Type B pancreatic cell (in vitro differentiated cells): ENCODE results near the gene PITPNC1. TPM values are rescaled to one million over a fixed set of nuclear protein-coding genes. Genes with fewer than 3 reads are reported as not detected.
"Not testable (repeated sequence)": the region's sequence is repeated elsewhere in the genome, so short reads cannot be mapped to it uniquely, and the experiment has no call there.

Source experiments
- DNase-seq: peaks from one replicate; pipeline ENCODE4 v3.0.0; 2021; ENCODE audit warnings: mixed read lengths; ENCODE audit not compliant: unreplicated experiment; ENCODE audit errors: extremely low spot score
- H3K27ac Mint-ChIP-seq: 2 replicates; pipeline ENCODE4 v1.8.0; 2021; ENCODE audit warnings: mild to moderate bottlenecking, mixed read lengths
- H3K27me3 Mint-ChIP-seq: 2 replicates; pipeline ENCODE4 v1.8.0; 2021; ENCODE audit warnings: mixed read lengths
- H3K36me3 Mint-ChIP-seq: 2 replicates; pipeline ENCODE4 v1.8.0; 2021; ENCODE audit warnings: mixed read lengths
- H3K4me1 Mint-ChIP-seq: one replicate; pipeline ENCODE4 v1.8.0; 2021; ENCODE audit warnings: mixed read lengths; ENCODE audit not compliant: unreplicated experiment
- H3K4me3 Mint-ChIP-seq: 2 replicates; pipeline ENCODE4 v1.8.0; 2021; ENCODE audit warnings: mild to moderate bottlenecking, mixed read lengths
- H3K9me3 Mint-ChIP-seq: 2 replicates; pipeline ENCODE4 v1.8.0; 2021; ENCODE audit warnings: mixed read lengths
- total RNA-seq: library from RNA; stranded (reverse); gene quantifications from 2 replicates; pipeline ENCODE4 v1.2.1, GENCODE V29; 2021; ENCODE audit warnings: low replicate concordance
- TF ChIP-seq, protein P1 (sequence below): fragments of 200-600 bp; sonication (generic); conservative IDR thresholded peaks from 2 replicates; pipeline ENCODE4 v1.5.0; 2021; ENCODE audit warnings: antibody characterized with exemption, mild to moderate bottlenecking

The PITPNC1 gene
- total RNA-seq, 1 donor from 2014 or later = 18.7 TPM

- no peaks in the 10 kb centered on the region for H3K9me3 Mint-ChIP-seq
- TF ChIP-seq, protein P1, sequence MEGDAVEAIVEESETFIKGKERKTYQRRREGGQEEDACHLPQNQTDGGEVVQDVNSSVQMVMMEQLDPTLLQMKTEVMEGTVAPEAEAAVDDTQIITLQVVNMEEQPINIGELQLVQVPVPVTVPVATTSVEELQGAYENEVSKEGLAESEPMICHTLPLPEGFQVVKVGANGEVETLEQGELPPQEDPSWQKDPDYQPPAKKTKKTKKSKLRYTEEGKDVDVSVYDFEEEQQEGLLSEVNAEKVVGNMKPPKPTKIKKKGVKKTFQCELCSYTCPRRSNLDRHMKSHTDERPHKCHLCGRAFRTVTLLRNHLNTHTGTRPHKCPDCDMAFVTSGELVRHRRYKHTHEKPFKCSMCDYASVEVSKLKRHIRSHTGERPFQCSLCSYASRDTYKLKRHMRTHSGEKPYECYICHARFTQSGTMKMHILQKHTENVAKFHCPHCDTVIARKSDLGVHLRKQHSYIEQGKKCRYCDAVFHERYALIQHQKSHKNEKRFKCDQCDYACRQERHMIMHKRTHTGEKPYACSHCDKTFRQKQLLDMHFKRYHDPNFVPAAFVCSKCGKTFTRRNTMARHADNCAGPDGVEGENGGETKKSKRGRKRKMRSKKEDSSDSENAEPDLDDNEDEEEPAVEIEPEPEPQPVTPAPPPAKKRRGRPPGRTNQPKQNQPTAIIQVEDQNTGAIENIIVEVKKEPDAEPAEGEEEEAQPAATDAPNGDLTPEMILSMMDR = no peak
- no peaks in the 10 kb centered on the region for H3K27me3 Mint-ChIP-seq
- no peak overlapping the region for H3K27ac Mint-ChIP-seq
- peaks cover 3% of the 10 kb centered on the region for H3K36me3 Mint-ChIP-seq
- H3K4me1 Mint-ChIP-seq = no peaks in the 10 kb centered on the region
- H3K4me3 Mint-ChIP-seq = no peak overlapping the region
- DNase-seq = no peak
These were observed 24.0 kb downstream of the PITPNC1 start for GRCh38 chr17:67401106-67401505.

GRCh38 chr17:67401598-67402504 is 24.8 kb downstream of the PITPNC1 start:
- Mint-ChIP-seq H3K4me1 (no peaks in the 10 kb centered on the region), H3K4me3 (no peak overlapping the region), H3K27ac (no peak overlapping the region), H3K9me3 (no peaks in the 10 kb centered on the region), H3K36me3 (peaks cover 3% of the 10 kb centered on the region), H3K27me3 (no peaks in the 10 kb centered on the region)
- no peak for DNase-seq
- TF ChIP-seq, protein P1 = no peak

- H3K36me3 Mint-ChIP-seq = peaks cover 3% of the 10 kb centered on the region
- no peak overlapping the region for H3K27ac Mint-ChIP-seq
- no peaks in the 10 kb centered on the region for H3K4me1 Mint-ChIP-seq
- H3K4me3 Mint-ChIP-seq = no peak overlapping the region
- TF ChIP-seq, protein P1 = no peak
- no peaks in the 10 kb centered on the region for H3K9me3 Mint-ChIP-seq
- DNase-seq = no peak
- H3K27me3 Mint-ChIP-seq = no peaks in the 10 kb centered on the region
These were observed 26.0 kb downstream of the PITPNC1 start for GRCh38 chr17:67403065-67403464.

- no peaks in the 10 kb centered on the region for H3K4me1 Mint-ChIP-seq
- no peaks in the 10 kb centered on the region for H3K9me3 Mint-ChIP-seq
- no peak overlapping the region for H3K27ac Mint-ChIP-seq
- no peak for DNase-seq
- peaks cover 3% of the 10 kb centered on the region for H3K36me3 Mint-ChIP-seq
- TF ChIP-seq, protein P1 = no peak
- H3K27me3 Mint-ChIP-seq = no peaks in the 10 kb centered on the region
- no peak overlapping the region for H3K4me3 Mint-ChIP-seq
These were observed 26.4 kb downstream of the PITPNC1 start for GRCh38 chr17:67403483-67403882.

- H3K9me3 Mint-ChIP-seq, H3K4me3 Mint-ChIP-seq, H3K27ac Mint-ChIP-seq, DNase-seq, H3K36me3 Mint-ChIP-seq, H3K4me1 Mint-ChIP-seq, H3K27me3 Mint-ChIP-seq: not testable (repeated sequence)
These were observed 31.4 kb downstream of the PITPNC1 start for GRCh38 chr17:67408455-67408830.

DNA sequence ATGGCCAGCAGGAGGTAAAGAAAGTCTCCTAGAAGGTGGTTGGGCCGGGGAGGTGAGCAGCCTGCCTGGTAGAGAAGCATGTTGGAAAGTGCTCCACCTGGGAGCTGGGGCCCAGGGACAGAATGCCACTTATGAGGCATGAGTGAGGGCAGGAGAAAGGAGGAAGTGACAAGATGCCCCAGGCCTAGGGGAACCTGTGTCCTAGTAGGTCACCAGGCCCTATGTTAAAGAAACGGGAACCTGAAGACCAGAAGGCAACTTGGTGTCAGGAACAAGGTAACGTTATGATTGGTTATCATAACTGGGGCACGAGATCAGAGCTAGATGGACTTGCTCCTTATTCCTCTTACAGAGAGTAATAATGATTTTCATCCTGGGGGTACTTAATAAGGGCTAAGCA is 34.3 kb downstream of the PITPNC1 start:
- Mint-ChIP-seq H3K4me3 (no peak overlapping the region), H3K9me3 (peaks cover 8% of the 10 kb centered on the region), H3K36me3 (peaks cover 4% of the 10 kb centered on the region), H3K27ac (no peak overlapping the region), H3K4me1 (no peaks in the 10 kb centered on the region), H3K27me3 (no peaks in the 10 kb centered on the region)
- DNase-seq = no peak
- TF ChIP-seq, protein P1 = no peak
